K562 (cell line): ENCODE measurements around the gene TPGS1. TPM values are rescaled to one million over a fixed set of nuclear protein-coding genes. Genes with fewer than 3 reads are reported as not detected.

Experiments
- ARID2 ChIP-seq: fragments of 450-650 bp; IDR thresholded peaks from 2 replicates; pipeline ENCODE4 v1.6.1; 2017; ENCODE audit warnings: antibody characterized with exemption, mild to moderate bottlenecking
- CXXC5 ChIP-seq: fragments of 250-450 bp; sonication (Bioruptor Pico); IDR thresholded peaks from 2 replicates; pipeline ENCODE4 v1.8.0; 2022; ENCODE audit warnings: inconsistent platforms, mild to moderate bottlenecking, moderate library complexity
- FOXA1 ChIP-seq: fragments of 450-650 bp; IDR thresholded peaks from 2 replicates; pipeline ENCODE4 v1.6.1; 2016; ENCODE audit warnings: mild to moderate bottlenecking, borderline replicate concordance
- FOXO4 ChIP-seq: fragments of 450-650 bp; formaldehyde crosslinking; IDR thresholded peaks from 2 replicates; pipeline ENCODE4 v1.4.0; 2020; ENCODE audit warnings: mild to moderate bottlenecking, moderate library complexity
- KAT7 ChIP-seq: sonication (generic); formaldehyde crosslinking; IDR thresholded peaks from 2 replicates; pipeline ENCODE4 v1.8.0; 2022; ENCODE audit warnings: missing genetic modification reagents, mild to moderate bottlenecking, borderline replicate concordance
- MCM5 ChIP-seq: fragments of 450-650 bp; IDR thresholded peaks from 2 replicates; pipeline ENCODE4 v1.6.1; 2016; ENCODE audit warnings: low read depth
- NFIX ChIP-seq: fragments of 250-450 bp; sonication (Bioruptor Pico); IDR thresholded peaks from 2 replicates; pipeline ENCODE4 v1.4.0; 2020; ENCODE audit warnings: low read depth, mild to moderate bottlenecking, moderate library complexity
- POLR3A ChIP-seq: IDR thresholded peaks from 2 replicates; pipeline ENCODE4 v1.6.1; 2011; ENCODE audit warnings: borderline replicate concordance, mild to moderate bottlenecking, moderate library complexity; ENCODE audit not compliant: insufficient read length, insufficient read depth; ENCODE audit errors: extremely low read depth
- PURB ChIP-seq: sonication (generic); formaldehyde crosslinking; IDR thresholded peaks from 2 replicates; pipeline ENCODE4 v1.9.0; 2021; ENCODE audit warnings: low read depth, mild to moderate bottlenecking, missing genetic modification reagents
- RB1 ChIP-seq: fragments of 450-650 bp; IDR thresholded peaks from 2 replicates; pipeline ENCODE4 v1.6.1; 2017; ENCODE audit warnings: low read depth, mild to moderate bottlenecking
- SMARCC2 ChIP-seq: fragments of 450-650 bp; IDR thresholded peaks from 2 replicates; pipeline ENCODE4 v1.6.1; 2017; ENCODE audit warnings: antibody characterized with exemption, moderate library complexity, mild to moderate bottlenecking, low read depth
- ZNF121 ChIP-seq: sonication (generic); formaldehyde crosslinking; conservative IDR thresholded peaks from 2 replicates; pipeline ENCODE4 v1.8.0; 2022; ENCODE audit warnings: missing genetic modification reagents
- ZNF174 ChIP-seq: fragments of 250-450 bp; sonication (Bioruptor Pico); IDR thresholded peaks from 2 replicates; pipeline ENCODE4 v1.4.0; 2020; ENCODE audit warnings: mild to moderate bottlenecking
- ZNF584 ChIP-seq: fragments of 200-800 bp; sonication (Bioruptor generic); IDR thresholded peaks from 2 replicates; pipeline ENCODE4 v1.6.1; 2016; ENCODE audit warnings: low read depth, mild to moderate bottlenecking, missing genetic modification characterization, missing compliant biosample characterization
- polyA plus RNA-seq, 8 experiments: library from polyadenylated mRNA; depleted of rRNA in 4 of 8; stranded (reverse) in 5 of 8; unstranded in 3 of 8; fragments of >200 nt; fragmentation: Nextera tagmentation in 2 of 8; fragmentation: Illumina TruSeq in 1 of 8; extraction: Ambion mirVana in 2 of 8; extraction: Trizol in 1 of 8; gene quantifications; 2 replicates each; pipeline versions ENCODE4 v1.2.1 to v1.2.3, GENCODE V29; 2011 to 2014; ENCODE audit warnings: inconsistent platforms in 1 of 8, missing spikeins in 1 of 8
- total RNA-seq, 7 experiments: library from RNA; depleted of rRNA in 6 of 7; stranded (reverse); fragments of >200 nt in 6 of 7; fragmentation: Illumina TruSeq in 2 of 7; extraction: Trizol in 2 of 7; gene quantifications; 2 replicates each; pipeline versions ENCODE4 v1.2.1 to v1.2.3, GENCODE V29; 2011 to 2021; ENCODE audit warnings: low replicate concordance in 1 of 7
- TF ChIP-seq, protein P1 (sequence below), 2 experiments: fragments of 450-650 bp in 1 of 2; sonication (generic) in 1 of 2; formaldehyde crosslinking in 1 of 2; IDR thresholded peaks; 2 replicates each; pipeline versions ENCODE4 v1.7.1 to v1.9.0; 2016 to 2022; ENCODE audit warnings: inconsistent platforms in 1 of 2, mild to moderate bottlenecking in 1 of 2, missing genetic modification reagents in 1 of 2
- TF ChIP-seq, protein P2 (sequence below): fragments of 250-450 bp; sonication (Bioruptor Pico); IDR thresholded peaks from 2 replicates; pipeline ENCODE4 v1.5.0; 2022; ENCODE audit warnings: mild to moderate bottlenecking

The TPGS1 gene
- total and polyA plus RNA-seq, 9 of the 15 experiments (the other 6 are each of a cell fraction or from before 2014, with no cell fraction given): 0.30 to 31.6 (median 1.2) TPM; not detected in 2

DNA sequence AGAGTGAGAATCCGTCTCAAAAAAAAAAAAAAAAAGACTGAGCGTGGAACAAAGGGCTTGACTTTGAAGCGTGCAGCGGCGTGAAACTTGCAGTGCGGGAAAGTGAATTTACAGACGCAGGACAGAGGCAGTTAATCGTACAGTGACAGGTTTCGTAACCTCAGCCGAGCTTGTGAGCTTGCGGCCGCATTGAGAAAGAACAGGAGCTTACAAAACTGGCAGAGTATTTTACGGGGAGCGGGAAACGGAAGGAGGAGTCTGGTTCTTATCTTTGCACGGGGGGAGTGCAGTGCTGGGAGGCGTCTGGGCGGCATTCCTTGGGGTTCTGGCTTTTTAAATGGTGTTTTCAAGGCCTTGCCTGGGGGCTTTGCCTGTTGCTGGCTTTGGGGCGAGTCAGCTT is 59.1 kb downstream of the TPGS1 start (continued):
- TF ChIP-seq, protein P1, sequence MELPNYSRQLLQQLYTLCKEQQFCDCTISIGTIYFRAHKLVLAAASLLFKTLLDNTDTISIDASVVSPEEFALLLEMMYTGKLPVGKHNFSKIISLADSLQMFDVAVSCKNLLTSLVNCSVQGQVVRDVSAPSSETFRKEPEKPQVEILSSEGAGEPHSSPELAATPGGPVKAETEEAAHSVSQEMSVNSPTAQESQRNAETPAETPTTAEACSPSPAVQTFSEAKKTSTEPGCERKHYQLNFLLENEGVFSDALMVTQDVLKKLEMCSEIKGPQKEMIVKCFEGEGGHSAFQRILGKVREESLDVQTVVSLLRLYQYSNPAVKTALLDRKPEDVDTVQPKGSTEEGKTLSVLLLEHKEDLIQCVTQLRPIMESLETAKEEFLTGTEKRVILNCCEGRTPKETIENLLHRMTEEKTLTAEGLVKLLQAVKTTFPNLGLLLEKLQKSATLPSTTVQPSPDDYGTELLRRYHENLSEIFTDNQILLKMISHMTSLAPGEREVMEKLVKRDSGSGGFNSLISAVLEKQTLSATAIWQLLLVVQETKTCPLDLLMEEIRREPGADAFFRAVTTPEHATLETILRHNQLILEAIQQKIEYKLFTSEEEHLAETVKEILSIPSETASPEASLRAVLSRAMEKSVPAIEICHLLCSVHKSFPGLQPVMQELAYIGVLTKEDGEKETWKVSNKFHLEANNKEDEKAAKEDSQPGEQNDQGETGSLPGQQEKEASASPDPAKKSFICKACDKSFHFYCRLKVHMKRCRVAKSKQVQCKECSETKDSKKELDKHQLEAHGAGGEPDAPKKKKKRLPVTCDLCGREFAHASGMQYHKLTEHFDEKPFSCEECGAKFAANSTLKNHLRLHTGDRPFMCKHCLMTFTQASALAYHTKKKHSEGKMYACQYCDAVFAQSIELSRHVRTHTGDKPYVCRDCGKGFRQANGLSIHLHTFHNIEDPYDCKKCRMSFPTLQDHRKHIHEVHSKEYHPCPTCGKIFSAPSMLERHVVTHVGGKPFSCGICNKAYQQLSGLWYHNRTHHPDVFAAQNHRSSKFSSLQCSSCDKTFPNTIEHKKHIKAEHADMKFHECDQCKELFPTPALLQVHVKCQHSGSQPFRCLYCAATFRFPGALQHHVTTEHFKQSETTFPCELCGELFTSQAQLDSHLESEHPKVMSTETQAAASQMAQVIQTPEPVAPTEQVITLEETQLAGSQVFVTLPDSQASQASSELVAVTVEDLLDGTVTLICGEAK (IDR thresholded peaks at IDR 0.05): peak; percentile 21; the same call in 1 of the 2 replicates
- TF ChIP-seq, protein P1 (CRISPR knock-in tag; IDR thresholded peaks at IDR 0.05): no peak
- TF ChIP-seq PURB (no peak), ZNF584 (CRISPR knock-in tag) (no peak), ARID2 (no peak), NFIX (CRISPR knock-in tag) (no peak), FOXA1 (no peak), KAT7 (no peak), RB1 (peak; percentile 45; the same call in 1 of the 2 replicates), FOXO4 (no peak), MCM5 (no peak), ZNF121 (CRISPR knock-in tag) (no peak), CXXC5 (CRISPR knock-in tag) (peak; percentile 80), ZNF174 (no peak), POLR3A (no peak), SMARCC2 (peak; percentile 50; the same call in 1 of the 2 replicates)
- TF ChIP-seq, protein P2, sequence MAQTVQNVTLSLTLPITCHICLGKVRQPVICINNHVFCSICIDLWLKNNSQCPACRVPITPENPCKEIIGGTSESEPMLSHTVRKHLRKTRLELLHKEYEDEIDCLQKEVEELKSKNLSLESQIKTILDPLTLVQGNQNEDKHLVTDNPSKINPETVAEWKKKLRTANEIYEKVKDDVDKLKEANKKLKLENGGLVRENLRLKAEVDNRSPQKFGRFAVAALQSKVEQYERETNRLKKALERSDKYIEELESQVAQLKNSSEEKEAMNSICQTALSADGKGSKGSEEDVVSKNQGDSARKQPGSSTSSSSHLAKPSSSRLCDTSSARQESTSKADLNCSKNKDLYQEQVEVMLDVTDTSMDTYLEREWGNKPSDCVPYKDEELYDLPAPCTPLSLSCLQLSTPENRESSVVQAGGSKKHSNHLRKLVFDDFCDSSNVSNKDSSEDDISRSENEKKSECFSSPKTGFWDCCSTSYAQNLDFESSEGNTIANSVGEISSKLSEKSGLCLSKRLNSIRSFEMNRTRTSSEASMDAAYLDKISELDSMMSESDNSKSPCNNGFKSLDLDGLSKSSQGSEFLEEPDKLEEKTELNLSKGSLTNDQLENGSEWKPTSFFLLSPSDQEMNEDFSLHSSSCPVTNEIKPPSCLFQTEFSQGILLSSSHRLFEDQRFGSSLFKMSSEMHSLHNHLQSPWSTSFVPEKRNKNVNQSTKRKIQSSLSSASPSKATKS (CRISPR knock-in tag): no peak
